Heart left ventricle (tissue), 13 donors: Measurements from ENCODE around the gene C17orf58.

Source experiments
- POLR2A ChIP-seq, 2 donors: fragments of 450-650 bp; IDR thresholded peaks; one replicate each; pipeline ENCODE4 v1.6.1; 2017; ENCODE audit warnings: antibody characterized with exemption in 2 of 2, mild to moderate bottlenecking in 2 of 2, moderate library complexity in 2 of 2
- TF ChIP-seq, protein P1 (sequence below), 12 donors: fragments of 200-600 bp; sonication (generic) in 4 of 12; IDR thresholded peaks; one replicate each; pipeline versions ENCODE4 v1.5.0 to v1.8.0; 2018 to 2022; ENCODE audit warnings: antibody characterized with exemption in 12 of 12, mild to moderate bottlenecking in 5 of 12
- donor health status: ischemic (EF 13 %, LVEDD 7.1; RV severe dilation, severe dysfunction).
- donor health status: DM: no; HTN: yes; CAD: no.
- donor health status: DM: no; HTN: no; CAD: no.
- donor health status: ischemic (EF 25% LVEDD 6.9; RV normal size, moderate dysfunction).
- donor health status: ischemic (EF 25% LVEDD 5.7; RV mildly dilated, moderate dysfunction).
- donor health status: ischemic (EF 35%, LVEDD 5.7; RV mildly dilated, moderate dysfunction).
- donor health status: nonischemic (EF 11% LVEDD 7.7; RV severe dilation, severe dysfunction).
- donor health status: DM: yes; HTN: yes; CAD: no.
- donor health status: PGD.
- donor health status: ischemic (EF 29% LVEDD 5.4; RV normal size, mild dysfunction).
- donor health status: nonischemic (EF 23%, LVEDD 6.1; RV moderate dilation, normal function).

DNA sequence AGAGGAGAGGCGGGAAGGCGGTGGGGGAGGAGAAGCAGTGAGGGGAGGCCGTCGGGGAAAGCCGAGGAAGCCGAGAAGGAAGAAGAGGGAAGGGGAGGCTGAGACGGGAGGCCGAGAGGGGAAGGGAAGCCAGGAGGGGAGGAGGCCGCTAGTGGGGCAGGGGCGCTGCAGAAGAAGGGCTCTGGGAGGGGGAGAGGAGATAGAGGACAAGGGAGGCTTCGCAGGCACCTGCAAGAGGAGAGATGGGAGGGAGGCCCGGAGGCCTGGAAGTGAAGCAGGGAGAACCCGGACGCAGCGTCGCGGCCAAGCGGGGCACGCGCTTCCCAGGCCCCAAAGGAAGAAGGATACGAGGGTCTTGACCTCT lies 2.3 kb downstream of the C17orf58 start:
- TF ChIP-seq, protein P1, sequence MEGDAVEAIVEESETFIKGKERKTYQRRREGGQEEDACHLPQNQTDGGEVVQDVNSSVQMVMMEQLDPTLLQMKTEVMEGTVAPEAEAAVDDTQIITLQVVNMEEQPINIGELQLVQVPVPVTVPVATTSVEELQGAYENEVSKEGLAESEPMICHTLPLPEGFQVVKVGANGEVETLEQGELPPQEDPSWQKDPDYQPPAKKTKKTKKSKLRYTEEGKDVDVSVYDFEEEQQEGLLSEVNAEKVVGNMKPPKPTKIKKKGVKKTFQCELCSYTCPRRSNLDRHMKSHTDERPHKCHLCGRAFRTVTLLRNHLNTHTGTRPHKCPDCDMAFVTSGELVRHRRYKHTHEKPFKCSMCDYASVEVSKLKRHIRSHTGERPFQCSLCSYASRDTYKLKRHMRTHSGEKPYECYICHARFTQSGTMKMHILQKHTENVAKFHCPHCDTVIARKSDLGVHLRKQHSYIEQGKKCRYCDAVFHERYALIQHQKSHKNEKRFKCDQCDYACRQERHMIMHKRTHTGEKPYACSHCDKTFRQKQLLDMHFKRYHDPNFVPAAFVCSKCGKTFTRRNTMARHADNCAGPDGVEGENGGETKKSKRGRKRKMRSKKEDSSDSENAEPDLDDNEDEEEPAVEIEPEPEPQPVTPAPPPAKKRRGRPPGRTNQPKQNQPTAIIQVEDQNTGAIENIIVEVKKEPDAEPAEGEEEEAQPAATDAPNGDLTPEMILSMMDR (IDR thresholded peaks at IDR 0.05) = no peak
- no peak for TF ChIP-seq POLR2A (IDR thresholded peaks at IDR 0.05)
